Left ventricle myocardium superior (tissue), 1 donor: ENCODE data around the gene B9D2. TPM values are rescaled to one million over a fixed set of nuclear protein-coding genes. Genes with fewer than 3 reads are reported as not detected.

ENCODE experiments used
- ATAC-seq: fragments of 200-7000 bp; cut with Tn5 transposase; one replicate; pipeline ENCODE4 v1.9.1; 2020; ENCODE audit warnings: mild to moderate bottlenecking, moderate library complexity
- DNase-seq: peaks from one replicate; pipeline ENCODE4 v3.0.0-alpha.2; 2020
- intact Hi-C: fragments of 100-400 bp; cut with micrococcal nuclease; formaldehyde crosslinking; loops from one replicate; pipeline ENCODE4 v1.11.0; 2022
- total RNA-seq: library from RNA; stranded (reverse); fragmentation: NEBNext Ultra II Directional; extraction: Animal tissue kit (Norgen Biotek cat#: 25700); gene quantifications from one replicate; pipeline ENCODE4 v1.2.1, GENCODE V29; 2021
- donor health status: DM: no; HTN: yes; CAD: no; lungs with severe emphysema.

Gene B9D2
- total RNA-seq, 1 donor from 2014 or later = 3.7 TPM

- no peak for ATAC-seq
- no peak for DNase-seq
- intact Hi-C loops = no loop called here
Measured at GRCh38 chr19:41320185-41320518, 43.8 kb downstream of the B9D2 start.

GRCh38 chr19:41319500-41320184 lies 44.3 kb downstream of the B9D2 start:
- no peak for ATAC-seq
- intact Hi-C loops = no loop called here
- no peak for DNase-seq

- intact Hi-C loops = no loop called here
- no peak for ATAC-seq
- no peak for DNase-seq
Measured at GRCh38 chr19:41318696-41319499, 45.1 kb downstream of the B9D2 start.

- no peak for DNase-seq
- no peak for ATAC-seq
- intact Hi-C loops = no loop called here
Measured at GRCh38 chr19:41316306-41316920, 47.5 kb downstream of the B9D2 start.

GRCh38 chr19:41311613-41312012 lies 52.3 kb downstream of the B9D2 start:
- ATAC-seq = no peak
- intact Hi-C loops = no loop called here
- no peak for DNase-seq

DNA sequence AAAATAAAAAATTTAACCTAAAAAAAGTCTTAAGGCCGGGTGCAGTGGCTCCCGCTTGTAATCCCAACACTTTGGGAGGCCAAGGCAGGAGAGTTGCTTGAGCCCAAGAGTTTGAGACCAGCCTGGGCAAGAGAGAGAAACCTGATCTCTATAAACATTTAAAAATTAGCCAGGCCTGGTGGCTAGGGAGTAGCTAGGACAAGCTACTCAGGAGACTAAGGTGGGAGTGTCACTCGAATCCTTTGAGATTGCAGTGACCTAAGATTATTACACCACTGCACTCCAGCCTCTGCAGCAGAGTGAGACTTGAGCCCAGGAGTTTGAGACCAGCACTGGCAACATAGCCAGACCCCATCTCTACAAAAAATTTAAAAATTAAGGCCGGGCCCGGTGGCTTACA lies 52.9 kb downstream of the B9D2 start:
- ATAC-seq = no peak
- no peak for DNase-seq
- intact Hi-C loops = no loop called here

DNA sequence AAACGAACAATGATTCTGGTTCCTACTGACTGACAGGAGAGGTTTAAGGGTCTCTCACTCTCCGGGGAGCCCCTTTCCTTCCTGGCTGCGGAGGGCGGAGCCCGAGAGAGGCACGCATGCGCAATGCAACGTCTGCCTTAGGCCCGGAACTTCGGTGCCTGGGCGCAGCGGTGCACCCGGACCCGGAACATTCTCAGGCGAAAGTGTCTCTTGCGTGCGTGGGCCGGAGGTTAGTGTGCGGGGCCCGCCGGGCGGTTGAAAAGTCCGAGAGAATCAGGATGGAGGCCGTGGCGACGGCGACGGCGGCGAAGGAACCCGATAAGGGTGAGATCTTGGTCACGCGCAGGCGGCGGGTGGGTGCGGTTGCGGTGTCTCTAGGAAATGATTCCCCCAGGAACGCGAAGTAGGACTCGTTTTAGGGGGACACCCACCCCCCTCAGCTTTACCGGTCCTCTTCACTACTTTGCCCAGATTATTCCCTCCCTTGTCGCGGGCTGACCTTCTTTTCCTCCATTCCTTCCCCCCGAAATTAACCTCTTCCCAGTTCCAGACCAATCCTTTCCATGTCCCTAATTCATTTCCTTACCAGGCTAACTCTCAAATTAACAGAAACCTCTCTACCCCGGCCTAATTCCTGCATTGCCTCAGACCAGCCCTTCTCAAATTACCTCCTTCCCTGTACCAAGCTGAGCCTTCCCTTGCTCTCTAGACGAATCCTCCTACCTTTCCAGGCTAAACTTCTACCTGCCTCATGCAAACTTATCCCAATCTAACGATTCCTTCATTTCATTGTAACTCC lies 53.7 kb downstream of the B9D2 start, which contains the start of gene CCDC97:
CCDC97 (plus strand) TSS at position 140 of the 799 bp plus-strand sequence; CDS start at position 279, 139 bp downstream.
- ATAC-seq (peak; percentile 88), DNase-seq (peak; percentile 92)
- intact Hi-C loops = no loop called here

- DNase-seq (no peak), ATAC-seq (peak; percentile 32)
- intact Hi-C loops = no loop called here
Measured at GRCh38 chr19:41309180-41310032, 54.5 kb downstream of the B9D2 start.

- ATAC-seq = peak; percentile 74
- intact Hi-C loops = no loop called here
Measured at GRCh38 chr19:41308450-41309179, 55.3 kb downstream of the B9D2 start.

DNA sequence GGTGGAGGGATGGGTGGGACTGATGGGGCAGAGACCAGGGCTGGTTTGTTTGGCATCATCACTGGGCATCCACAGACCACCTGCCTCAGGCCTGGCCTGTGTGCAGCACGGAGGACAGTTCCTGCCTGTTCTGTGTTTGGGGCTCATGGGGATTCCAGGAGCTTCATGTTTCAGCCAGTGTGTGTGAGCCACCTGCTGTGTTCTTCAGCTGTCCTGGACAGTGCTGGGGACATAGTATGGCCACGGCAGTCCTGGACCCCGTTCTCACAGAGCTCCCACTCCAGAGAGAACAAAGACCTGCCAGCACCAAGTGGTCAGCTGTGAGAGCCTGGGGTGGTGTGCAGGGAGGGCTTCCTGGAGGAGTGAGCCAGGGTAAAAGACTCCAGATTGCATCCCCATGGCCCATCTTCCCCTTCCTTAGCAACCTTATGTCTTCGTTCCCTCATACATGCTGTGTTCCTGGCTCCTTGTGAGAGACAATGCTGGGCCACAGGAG lies 55.9 kb downstream of the B9D2 start:
- DNase-seq (no peak), ATAC-seq (no peak)
- intact Hi-C loops = no loop called here

More at GRCh38 chr19:41308450-41309179, 55.3 kb downstream of the B9D2 start:
- DNase-seq = peak; percentile 96

DNA sequence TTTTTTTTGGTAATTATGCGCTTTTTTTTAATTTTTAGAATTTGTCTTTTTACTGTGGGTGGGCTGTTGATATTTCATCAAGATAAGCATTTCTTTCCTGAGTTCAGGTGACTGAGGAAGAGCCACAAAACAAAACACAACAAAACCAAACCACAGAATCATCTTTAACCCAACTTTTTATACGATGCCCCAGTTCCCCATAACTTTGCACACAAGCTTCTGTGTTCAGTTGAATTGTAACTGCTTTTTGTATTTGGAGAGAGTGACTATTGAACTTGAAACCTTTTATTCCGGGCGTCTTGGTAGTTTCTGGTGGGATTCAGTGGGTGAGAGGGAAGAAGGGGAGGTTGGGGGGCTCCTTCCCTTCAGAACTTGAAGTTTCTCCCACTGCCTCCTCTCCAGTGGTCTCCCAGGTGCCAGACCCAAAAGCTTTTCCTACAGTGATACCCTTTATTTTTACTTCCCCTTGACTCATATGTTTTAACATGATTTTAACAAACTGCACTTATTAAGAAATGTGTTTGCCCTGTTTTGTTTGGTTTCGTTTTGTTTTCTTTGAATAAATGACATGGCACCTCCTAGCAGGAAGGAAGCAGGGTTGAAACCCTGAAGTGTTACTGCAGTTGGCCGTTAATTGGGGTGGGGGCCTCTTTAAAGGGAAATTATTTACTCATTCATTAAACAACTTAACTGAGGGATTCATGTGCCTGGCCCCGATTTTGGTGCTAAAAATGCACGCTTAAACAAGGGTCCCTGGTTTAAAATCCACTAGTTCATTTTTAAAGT lies 56.7 kb downstream of the B9D2 start:
- DNase-seq = no peak
- no peak for ATAC-seq
- intact Hi-C loops = no loop called here

GRCh38 chr19:41305927-41306793 lies 57.8 kb downstream of the B9D2 start:
- intact Hi-C loops = no loop called here
- no peak for DNase-seq
- no peak for ATAC-seq

DNA sequence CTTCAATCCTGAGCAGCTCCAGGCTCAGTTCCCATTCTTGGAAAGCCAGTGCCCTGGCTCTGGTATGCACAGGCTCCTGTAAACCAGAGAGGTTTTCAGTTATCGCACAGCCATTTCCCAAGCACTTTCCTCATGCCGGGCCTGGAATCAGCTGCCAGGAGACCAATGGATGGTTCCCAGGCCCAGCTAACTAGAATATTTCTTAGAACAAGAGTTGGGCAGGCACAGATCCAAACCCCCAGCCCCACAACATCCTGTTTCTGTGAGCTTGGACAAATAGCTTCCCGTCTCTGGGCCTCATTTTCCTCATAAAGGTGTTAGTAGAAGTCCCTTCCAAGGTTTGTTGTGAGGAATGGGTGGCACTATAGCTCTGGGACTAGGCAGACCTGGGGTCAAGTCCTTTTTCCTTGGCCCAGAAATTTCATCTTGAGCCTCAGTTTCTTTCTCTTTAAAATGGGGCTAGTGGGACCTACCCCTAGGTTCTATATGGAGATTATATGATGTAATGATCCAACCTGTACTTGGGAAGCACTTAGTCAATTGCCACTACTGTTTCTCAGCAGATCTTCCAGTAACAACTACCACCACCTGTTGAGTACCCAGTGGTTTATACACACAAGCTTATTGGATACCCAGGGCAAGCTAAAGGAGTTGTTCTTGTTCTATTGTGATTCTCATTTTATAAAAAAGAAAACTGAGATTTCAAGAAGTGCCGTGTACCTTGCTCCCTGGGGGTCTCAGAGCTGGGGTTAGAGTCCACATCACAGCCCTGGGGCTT lies 59.1 kb downstream of the B9D2 start:
- no peak for ATAC-seq
- no peak for DNase-seq
- intact Hi-C loops = no loop called here
